Glomerular visceral epithelial cell (primary cell): ENCODE measurements around the gene CDH11.

Experiments
- DNase-seq: peaks from one replicate; pipeline ENCODE4 v3.0.0-alpha.2; 2016; ENCODE audit errors: extremely low spot score

Gene CDH11

GRCh38 chr16:64907844-64908243 lies 214.0 kb downstream of the CDH11 start:
- DNase-seq = no peak

- DNase-seq = no peak
Observed at GRCh38 chr16:64903770-64904169, 218.1 kb downstream of the CDH11 start.

DNA sequence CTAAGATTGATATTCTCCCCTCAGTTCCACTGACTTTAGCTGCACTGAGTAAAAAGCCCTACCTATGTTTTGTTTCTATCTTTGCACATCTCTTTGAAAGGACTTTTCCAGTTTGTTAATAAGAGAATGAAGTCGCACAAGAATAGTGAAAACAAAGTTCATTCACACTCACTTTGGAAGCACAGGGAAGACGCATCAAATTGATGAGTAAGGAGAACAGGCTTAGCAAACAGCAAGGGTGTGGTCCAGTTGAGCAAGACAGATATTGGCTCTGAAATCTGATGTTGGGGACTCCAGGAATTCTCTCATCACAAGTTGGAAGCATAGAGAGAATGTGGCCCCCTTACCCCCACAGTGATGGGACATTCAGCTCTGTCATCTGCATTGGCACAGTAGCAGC lies 221.3 kb downstream of the CDH11 start:
- no peak for DNase-seq

DNA sequence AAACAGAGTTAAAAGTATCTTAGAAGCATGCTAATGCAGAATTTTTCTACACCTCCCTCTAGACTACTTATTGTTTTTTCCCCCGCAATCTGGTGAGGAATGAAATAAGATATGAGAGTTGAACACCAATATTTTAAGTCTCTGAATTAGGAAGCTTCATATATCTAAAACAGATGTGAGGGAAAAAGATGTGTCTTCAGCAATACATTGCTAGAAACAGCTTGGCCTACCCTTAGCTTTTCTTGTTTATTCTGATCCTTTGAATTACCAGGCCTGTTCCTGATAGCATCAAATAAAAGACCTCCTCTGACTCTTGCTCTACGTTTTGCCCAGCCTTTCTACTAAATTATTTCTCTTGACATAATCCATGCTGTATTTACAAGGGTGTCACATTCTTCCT lies 221.8 kb downstream of the CDH11 start:
- no peak for DNase-seq

GRCh38 chr16:64898159-64898558 lies 223.7 kb downstream of the CDH11 start:
- DNase-seq = no peak
